Smooth muscle cell (in vitro differentiated cells): Measurements from ENCODE around the gene SLC24A3. TPM values are rescaled to one million over a fixed set of nuclear protein-coding genes. Genes with fewer than 3 reads are reported as not detected.

Experiments
- DNase-seq: peaks from one replicate; lab custom pipeline; 2025; ENCODE audit not compliant: unreplicated experiment; lab: John Stamatoyannopoulos, UW
- H2AFZ ChIP-seq: fragments of 200-600 bp; sonication (generic); 2 replicates; pipeline ENCODE4 v1.6.0; 2016; ENCODE audit warnings: antibody characterized with exemption, low read depth, mild to moderate bottlenecking
- H3F3A ChIP-seq: fragments of 200-600 bp; sonication (generic); 2 replicates; pipeline ENCODE4 v1.6.0; 2017; ENCODE audit warnings: antibody characterized with exemption, low read depth
- H3K27ac ChIP-seq: fragments of 200-600 bp; sonication (generic); 2 replicates; pipeline ENCODE4 v1.5.1; 2016; ENCODE audit warnings: low read depth, mild to moderate bottlenecking
- H3K27me3 ChIP-seq: fragments of 200-600 bp; sonication (generic); 2 replicates; pipeline ENCODE4 v1.6.1; 2016; ENCODE audit warnings: low read depth, mild to moderate bottlenecking
- H3K36me3 ChIP-seq: fragments of 200-600 bp; sonication (generic); 2 replicates; pipeline ENCODE4 v1.5.1; 2016; ENCODE audit warnings: low read depth
- H3K4me1 ChIP-seq: fragments of 200-600 bp; sonication (generic); 2 replicates; pipeline ENCODE4 v1.5.1; 2016; ENCODE audit warnings: low read depth
- H3K4me2 ChIP-seq: fragments of 200-600 bp; sonication (generic); 2 replicates; pipeline ENCODE4 v1.6.0; 2016; ENCODE audit warnings: mild to moderate bottlenecking
- H3K4me3 ChIP-seq: fragments of 200-600 bp; sonication (generic); 2 replicates; pipeline ENCODE4 v1.5.1; 2016; ENCODE audit warnings: mild to moderate bottlenecking
- H3K79me2 ChIP-seq: fragments of 200-600 bp; sonication (generic); 2 replicates; pipeline ENCODE4 v1.6.0; 2016; ENCODE audit warnings: low read depth, mild to moderate bottlenecking
- H3K9ac ChIP-seq: fragments of 200-600 bp; sonication (generic); 2 replicates; pipeline ENCODE4 v1.6.0; 2016; ENCODE audit warnings: low read depth
- H3K9me3 ChIP-seq: fragments of 200-600 bp; sonication (generic); replicated peaks from 2 replicates; pipeline ENCODE4 v1.5.1; 2016; ENCODE audit warnings: low read depth
- H4K20me1 ChIP-seq: fragments of 200-600 bp; sonication (generic); 2 replicates; pipeline ENCODE4 v1.6.0; 2016; ENCODE audit warnings: low read depth
- WGBS: methylation state at CpG from one replicate; pipeline ENCODE4 v1.1.7; 2016; ENCODE audit warnings: low lambda C conversion rate; 5-methylcytosine and 5-hydroxymethylcytosine counted together
- polyA plus RNA-seq: library from polyadenylated mRNA; unstranded; fragments of >200 nt; fragmentation: Nextera tagmentation; extraction: Ambion mirVana; gene quantifications from 2 replicates; pipeline ENCODE4 v1.2.1, GENCODE V29; 2016
- total RNA-seq: library from RNA; depleted of rRNA; stranded (reverse); fragments of >200 nt; gene quantifications from 2 replicates; pipeline ENCODE4 v1.2.3, GENCODE V29; 2014
- TF ChIP-seq, protein P1 (sequence below): fragments of 200-600 bp; sonication (generic); IDR thresholded peaks from 2 replicates; pipeline ENCODE4 v1.5.1; 2017; ENCODE audit warnings: borderline replicate concordance, mild to moderate bottlenecking, antibody characterized with exemption; ENCODE audit not compliant: insufficient read depth, poor library complexity, severe bottlenecking

The SLC24A3 gene
- total and polyA plus RNA-seq, 2 experiments from 2014 or later: 2.5 to 3.2 TPM

DNA sequence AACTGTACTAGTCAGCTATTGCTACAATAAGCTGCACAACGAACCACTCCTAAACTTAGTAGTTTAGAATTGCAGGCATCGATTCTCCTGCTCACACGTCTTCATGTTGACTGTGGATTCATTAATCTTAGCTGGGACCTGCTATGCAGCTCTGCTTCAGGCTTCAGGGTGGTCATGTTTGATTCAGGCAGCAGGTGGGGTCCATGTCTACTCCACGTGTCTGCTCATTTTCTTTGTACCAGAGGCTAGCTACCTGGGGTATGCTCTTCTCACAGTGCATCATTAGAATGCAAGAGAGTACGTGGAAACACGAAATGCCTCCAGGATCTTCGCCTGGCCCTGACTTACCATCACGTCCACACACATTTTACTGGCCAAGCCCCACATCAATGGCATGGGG, 481.1 kb downstream of the SLC24A3 start:
- Histone ChIP-seq H3K9me3 (no peaks in the 10 kb centered on the region), H3K9ac (no peak overlapping the region), H3K36me3 (no peaks in the 10 kb centered on the region), H3K4me1 (no peaks in the 10 kb centered on the region), H3F3A (no peaks in the 10 kb centered on the region), H3K4me3 (no peak overlapping the region), H3K4me2 (no peak overlapping the region), H2AFZ (no peak overlapping the region), H3K79me2 (no peaks in the 10 kb centered on the region), H3K27ac (no peak overlapping the region), H4K20me1 (no peaks in the 10 kb centered on the region), H3K27me3 (no peaks in the 10 kb centered on the region)
- TF ChIP-seq, protein P1, sequence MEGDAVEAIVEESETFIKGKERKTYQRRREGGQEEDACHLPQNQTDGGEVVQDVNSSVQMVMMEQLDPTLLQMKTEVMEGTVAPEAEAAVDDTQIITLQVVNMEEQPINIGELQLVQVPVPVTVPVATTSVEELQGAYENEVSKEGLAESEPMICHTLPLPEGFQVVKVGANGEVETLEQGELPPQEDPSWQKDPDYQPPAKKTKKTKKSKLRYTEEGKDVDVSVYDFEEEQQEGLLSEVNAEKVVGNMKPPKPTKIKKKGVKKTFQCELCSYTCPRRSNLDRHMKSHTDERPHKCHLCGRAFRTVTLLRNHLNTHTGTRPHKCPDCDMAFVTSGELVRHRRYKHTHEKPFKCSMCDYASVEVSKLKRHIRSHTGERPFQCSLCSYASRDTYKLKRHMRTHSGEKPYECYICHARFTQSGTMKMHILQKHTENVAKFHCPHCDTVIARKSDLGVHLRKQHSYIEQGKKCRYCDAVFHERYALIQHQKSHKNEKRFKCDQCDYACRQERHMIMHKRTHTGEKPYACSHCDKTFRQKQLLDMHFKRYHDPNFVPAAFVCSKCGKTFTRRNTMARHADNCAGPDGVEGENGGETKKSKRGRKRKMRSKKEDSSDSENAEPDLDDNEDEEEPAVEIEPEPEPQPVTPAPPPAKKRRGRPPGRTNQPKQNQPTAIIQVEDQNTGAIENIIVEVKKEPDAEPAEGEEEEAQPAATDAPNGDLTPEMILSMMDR: no peak
- 96% methylated on average over 8 of the region's 8 CpGs for whole genome bisulfite sequencing
- DNase-seq: no peak

DNA sequence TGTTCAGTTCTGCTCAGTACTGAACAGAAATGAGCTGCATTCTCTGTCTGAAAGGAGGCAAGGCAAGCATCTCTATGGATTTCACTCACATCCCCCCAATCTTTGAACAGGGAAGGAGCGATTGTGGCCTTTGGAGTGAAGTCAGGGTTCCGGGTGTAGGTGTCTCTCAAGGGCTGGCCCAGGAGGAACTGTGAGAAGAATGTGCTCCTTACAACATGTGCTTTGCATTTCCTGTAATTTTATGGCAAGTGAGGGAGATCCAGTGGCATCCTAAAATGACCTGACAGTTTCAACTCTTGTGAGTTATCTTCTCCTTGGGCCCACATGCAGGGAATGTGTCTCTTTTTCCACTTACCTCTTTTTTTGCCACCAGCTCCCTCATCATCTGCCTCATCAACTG, 482.6 kb downstream of the SLC24A3 start:
- Histone ChIP-seq H3K36me3 (no peaks in the 10 kb centered on the region), H3K4me3 (no peak overlapping the region), H3K9me3 (no peaks in the 10 kb centered on the region), H2AFZ (no peak overlapping the region), H3K79me2 (no peaks in the 10 kb centered on the region), H3K9ac (no peak overlapping the region), H3F3A (peaks cover 4% of the 10 kb centered on the region), H3K4me1 (no peaks in the 10 kb centered on the region), H3K27me3 (no peaks in the 10 kb centered on the region), H4K20me1 (no peaks in the 10 kb centered on the region), H3K27ac (no peak overlapping the region), H3K4me2 (no peak overlapping the region)
- 91% methylated on average over 2 of the region's 2 CpGs for WGBS
- TF ChIP-seq, protein P1: no peak
- no peak for DNase-seq

DNA sequence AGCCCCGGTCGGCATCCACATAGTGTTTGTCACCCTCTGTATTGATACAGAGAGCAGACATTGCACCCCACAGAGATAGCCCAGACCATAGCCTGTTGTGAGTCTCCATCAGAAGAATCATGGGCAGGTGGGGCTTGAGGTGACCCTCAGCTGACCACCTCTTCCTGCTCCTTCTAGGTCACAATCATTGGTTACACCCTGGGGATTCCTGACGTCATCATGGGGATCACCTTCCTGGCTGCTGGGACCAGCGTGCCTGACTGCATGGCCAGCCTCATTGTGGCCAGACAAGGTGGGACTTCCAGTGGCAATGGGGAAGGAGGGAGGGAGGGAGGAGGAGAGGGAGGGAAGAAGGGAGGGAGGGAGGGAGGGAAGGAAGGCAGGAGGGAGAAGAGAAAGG, 484.2 kb downstream of the SLC24A3 start:
- no peaks in the 10 kb centered on the region for H3K36me3 ChIP-seq
- H3K27me3 ChIP-seq: no peaks in the 10 kb centered on the region
- 90% methylated on average over 4 of the region's 4 CpGs for WGBS
- no peak overlapping the region for H3K9ac ChIP-seq
- peaks cover 4% of the 10 kb centered on the region for H3F3A ChIP-seq
- TF ChIP-seq, protein P1: no peak
- no peaks in the 10 kb centered on the region for H3K79me2 ChIP-seq
- no peaks in the 10 kb centered on the region for H3K4me1 ChIP-seq
- DNase-seq: no peak
- H3K27ac ChIP-seq: no peak overlapping the region
- H3K4me2 ChIP-seq: no peak overlapping the region
- no peaks in the 10 kb centered on the region for H4K20me1 ChIP-seq
- H3K4me3 ChIP-seq: no peak overlapping the region
- no peaks in the 10 kb centered on the region for H3K9me3 ChIP-seq
- no peak overlapping the region for H2AFZ ChIP-seq

DNA sequence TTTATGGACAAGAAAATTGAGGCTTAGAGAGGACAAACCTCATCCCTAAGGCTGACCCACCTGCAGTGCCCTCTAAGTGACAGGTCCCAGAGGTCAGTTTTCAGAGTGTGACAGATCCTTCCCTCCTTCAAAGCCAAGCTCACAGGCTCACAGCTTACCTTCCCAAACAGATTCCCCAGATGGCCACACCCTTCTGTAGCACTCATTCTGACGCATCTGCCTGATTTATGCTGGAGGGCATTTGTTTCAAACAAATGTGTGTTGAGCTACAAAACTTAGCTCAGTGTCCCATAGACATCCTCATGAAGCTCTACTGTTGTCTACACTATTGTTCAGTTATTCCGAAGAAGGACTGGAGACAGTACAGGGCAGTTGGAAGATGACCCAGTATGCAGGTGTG, 485.0 kb downstream of the SLC24A3 start:
- Histone ChIP-seq H4K20me1 (no peaks in the 10 kb centered on the region), H3K4me3 (no peak overlapping the region), H3K27me3 (no peaks in the 10 kb centered on the region), H2AFZ (no peak overlapping the region), H3K9ac (no peak overlapping the region), H3F3A (peaks cover 4% of the 10 kb centered on the region), H3K4me1 (no peaks in the 10 kb centered on the region), H3K36me3 (no peaks in the 10 kb centered on the region), H3K27ac (no peak overlapping the region), H3K79me2 (no peaks in the 10 kb centered on the region), H3K9me3 (no peaks in the 10 kb centered on the region), H3K4me2 (no peak overlapping the region)
- WGBS: 94% methylated on average over 2 of the region's 2 CpGs
- DNase-seq: no peak
- TF ChIP-seq, protein P1: no peak
